UCSD-AML1 (cell line): ENCODE results near the gene ARFGEF3.
"Not testable (repeated sequence)": the region's sequence is repeated elsewhere in the genome, so short reads cannot be mapped to it uniquely, and the experiment has no call there.

ENCODE experiments used
- DNase-seq: peaks from one replicate; lab custom pipeline; 2025; ENCODE audit not compliant: unreplicated experiment; lab: John Stamatoyannopoulos, UW

Gene ARFGEF3

DNA sequence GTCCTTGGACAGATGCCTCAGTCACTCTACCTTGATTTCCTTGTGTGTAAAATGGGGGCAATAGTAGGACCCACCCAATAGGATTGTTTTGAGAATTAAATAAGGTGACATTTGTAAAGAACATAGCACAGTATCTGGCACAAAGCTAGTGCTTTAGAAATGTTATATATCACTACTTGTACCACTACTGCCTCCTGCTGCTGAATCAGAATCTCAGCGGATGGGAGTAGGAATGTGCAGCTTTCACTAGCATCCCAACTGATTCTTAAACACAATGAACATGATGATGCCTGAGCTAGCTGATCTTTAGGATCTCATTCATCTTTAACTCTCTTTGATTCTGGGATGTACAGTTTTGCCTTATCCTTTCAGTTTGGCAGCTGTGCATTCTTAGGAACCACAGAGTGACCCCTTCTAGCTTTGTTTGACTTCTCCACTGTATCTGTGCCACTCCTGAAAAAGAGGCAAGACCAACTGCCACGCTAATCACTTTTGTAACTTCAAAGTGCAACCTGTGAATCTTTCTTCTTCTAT, 49.4 kb downstream of the ARFGEF3 start:
- no peak for DNase-seq

DNA sequence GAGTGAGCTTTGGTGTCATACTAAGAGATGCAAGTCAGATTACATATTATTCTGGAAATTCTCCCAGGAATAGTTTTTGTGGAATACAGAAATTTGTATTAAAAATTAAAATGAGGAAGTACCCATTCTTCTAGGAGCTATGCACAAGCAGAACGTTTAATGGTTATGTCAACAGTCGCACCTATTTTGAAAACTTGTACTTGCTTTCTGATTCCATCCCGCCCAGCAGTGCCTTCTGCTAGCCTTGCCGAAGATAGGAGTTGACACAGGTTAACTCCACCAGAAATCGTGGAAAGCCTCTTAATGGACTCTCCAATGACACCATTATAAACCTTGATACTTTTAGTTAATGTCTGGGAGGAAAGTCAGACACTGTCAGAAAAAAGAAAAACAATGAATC, 49.9 kb downstream of the ARFGEF3 start:
- DNase-seq = no peak

DNA sequence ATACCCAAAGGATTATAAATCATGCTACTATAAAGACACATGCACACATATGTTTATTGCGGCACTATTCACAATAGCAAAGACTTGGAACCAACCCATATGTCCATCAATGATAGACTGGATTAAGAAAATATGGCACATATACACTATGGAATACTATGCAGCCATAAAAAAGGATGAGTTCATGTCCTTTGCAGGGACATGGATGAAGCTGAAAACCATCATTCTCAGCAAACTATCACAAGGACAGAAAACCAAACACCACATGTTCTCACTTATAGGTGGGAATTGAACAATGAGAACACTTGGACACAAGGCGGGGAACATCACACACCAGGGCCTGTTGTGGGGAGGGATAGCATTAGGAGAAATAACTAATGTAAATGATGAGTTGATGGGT, 50.8 kb downstream of the ARFGEF3 start:
- DNase-seq = not testable (repeated sequence)

DNA sequence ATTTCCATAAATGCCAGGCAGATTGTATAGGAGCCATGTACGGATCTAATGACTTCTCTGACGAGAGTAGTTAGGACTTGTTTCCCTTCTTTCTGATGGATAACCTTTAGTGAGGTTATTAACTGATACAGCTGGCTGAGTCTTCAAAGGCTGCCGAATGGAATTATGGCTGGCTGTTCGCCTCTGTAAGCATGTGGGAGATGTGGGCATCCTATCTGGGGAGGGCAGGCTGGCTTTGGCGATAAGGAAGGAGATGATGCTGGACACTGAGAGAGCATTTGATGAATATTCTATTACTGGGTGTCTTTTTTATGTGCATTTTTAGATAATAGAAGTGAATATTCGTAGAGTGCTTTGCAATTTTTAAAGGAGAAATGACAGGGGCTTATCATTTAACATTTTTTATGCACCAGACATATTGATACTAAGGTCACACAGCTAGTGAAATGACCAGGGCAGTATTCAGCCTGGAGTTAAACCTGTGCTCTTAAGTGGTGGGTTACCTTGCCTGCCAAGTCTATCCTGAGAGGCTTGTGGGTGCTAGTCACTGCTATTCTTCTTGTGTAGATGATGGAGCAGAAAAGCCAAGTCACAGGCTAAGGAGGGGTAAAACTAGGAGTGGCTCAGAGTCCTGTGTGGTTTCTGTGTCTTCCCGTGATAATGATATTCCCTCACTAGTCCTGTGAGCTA, 53.5 kb downstream of the ARFGEF3 start:
- DNase-seq = no peak

DNA sequence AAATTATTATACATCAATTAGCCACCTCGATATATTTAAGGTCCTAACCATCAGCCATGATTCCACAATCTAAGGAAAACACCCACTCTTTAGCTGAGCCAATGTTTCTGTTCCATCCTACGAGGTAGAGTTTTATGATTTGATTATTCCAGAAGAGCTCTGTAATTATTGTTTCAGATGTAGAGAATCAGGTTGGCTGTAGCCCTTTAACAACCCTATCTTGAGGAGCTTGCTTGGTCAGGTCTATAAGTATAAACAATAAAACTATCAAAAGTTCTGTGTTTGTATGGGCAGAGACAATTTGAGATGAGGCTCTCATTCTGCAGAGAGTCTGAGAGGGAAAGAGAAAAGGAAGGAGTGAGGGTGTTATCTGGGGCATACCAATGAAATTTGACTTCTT, 56.7 kb downstream of the ARFGEF3 start, which contains the start of gene PBOV1:
Gene PBOV1, minus strand, starts transcription at position 43 of the 400 bp plus-strand sequence. CDS start 96 bp downstream, outside the sequence.
- no peak for DNase-seq

DNA sequence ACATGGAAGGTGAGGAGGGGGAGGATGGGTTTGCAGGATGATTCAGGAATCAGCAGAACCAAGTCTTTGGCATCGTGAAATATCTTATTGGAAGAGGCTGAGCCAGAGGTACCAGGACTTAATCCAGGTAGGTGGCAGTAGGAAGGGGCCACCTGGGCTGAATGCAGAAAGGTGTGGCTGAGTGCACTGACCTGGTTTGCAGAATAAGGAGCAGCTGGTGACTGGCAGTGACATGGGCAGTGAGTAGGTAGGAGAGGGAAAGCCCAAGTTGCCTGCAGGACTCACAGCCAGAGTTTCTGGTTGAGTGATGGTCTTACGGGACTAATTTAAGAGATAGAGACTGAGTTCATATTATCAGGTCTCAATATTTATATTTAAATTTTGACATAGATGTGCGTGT, 57.7 kb downstream of the ARFGEF3 start:
- DNase-seq = no peak

DNA sequence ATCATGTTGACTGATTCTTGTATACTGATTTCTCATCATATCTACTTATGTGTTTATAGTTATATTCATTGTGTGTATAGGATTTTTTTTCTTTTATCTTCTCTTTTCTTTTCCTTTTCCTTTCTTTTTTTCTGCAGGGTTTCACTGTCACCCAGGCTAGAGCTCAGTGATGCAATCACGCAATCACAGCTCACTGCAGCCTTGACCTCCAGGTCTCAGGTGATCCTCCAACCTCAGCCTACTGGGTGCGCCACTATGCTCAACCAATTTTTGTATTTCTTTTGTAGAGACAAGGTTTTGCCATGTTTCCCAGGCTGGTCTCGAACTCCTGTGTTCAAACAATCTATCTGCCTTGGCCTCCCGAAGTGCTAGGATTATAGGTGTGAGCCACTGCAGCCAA, 58.2 kb downstream of the ARFGEF3 start:
- DNase-seq = no peak

DNA sequence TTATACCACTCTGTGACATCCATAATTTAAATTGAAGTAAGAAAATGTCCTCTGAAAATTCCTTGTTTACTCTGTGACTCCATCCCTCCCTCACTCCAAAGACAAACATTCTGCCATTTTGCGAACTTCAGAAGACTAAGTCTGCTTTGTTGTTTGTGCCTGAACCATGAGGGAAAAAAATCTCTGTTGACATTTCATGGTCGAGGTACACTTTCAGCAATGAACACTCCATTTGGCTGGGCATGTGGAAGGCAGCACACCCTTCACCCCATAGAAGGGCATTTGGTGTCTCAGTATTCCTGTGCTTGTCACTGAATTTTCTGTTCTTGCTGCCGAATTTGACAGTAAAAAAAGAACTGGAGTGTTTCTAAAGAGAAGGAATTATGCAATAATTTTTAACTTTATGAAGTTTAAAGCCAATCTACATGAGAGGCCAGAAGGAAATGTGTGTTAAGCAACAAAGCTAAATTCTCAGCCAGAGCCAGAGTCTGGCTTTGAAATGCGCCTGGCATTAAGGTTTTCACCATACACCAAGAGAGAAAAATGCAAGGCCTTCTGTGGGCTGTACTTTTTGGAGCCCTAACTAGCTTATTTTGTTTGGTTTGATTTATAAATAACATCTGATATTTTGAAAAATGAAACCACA, 61.3 kb downstream of the ARFGEF3 start:
- no peak for DNase-seq

DNA sequence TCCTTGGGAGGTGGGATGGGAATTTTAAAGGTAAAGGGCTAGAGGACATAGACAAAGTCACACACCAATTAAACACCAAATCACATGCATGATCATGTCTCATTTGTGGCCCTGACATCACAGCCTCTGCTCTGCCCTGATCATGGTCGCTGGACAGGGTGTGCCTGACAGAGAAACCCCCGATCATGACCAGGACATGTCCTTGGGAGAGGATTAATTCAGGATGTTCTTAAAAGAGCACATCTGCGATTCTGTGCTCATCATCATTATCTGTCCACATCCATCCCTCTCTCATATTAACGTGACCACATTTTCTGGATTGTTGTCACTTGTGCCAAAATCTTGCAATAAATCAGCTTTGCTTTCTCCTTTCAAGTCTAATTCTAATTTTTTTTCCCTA, 64.2 kb downstream of the ARFGEF3 start:
- DNase-seq = no peak

DNA sequence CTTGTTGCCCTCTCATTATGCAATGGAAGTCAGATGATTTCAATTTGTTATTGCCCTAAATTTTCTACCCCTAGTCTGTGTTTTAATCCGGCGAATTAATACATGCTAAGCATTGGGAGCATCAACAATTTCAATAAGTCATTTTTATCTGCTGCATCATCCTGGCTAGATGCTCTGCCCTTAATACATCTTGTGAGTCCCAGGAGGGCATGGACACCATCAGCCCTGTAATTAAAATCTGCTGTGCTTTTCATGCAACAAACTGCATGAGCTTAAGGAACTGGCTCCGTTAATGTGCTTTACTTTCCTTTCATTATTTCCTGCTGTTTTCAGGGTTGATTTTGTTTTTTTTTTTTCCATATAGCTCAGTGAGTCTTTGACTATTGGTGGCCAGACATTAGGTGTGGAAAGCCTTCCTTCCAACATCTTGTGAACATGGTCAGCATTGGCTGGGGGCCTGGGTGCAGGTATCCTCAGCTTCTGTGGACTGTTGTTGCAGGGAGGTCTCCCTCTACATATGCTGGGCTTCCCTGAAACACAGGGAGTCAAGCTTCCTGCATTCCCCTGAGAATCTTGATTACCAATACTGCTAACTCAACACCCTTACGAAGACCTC, 65.1 kb downstream of the ARFGEF3 start:
- no peak for DNase-seq

DNA sequence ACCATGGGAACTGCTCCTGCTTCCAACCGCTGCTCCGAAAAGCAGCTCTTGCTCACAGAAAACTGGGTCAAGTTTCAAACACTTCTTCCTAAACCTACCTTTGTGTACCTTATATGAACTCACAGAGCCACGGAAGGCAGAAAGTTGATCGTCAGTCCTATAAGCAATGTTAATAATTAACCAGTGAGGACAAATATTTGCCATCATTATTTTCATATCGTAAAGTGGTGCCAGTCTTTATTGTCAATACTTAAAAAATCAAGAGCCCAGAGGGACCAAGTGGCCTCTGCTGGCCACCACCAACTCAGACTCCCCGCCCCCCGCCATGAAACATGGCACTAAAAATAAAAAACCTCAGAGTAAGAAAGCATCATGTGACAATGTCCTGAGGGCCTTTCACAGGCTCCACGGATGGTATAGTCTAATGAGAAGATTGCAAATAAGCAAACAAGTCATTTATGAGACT, 65.6 kb downstream of the ARFGEF3 start:
- DNase-seq = no peak

DNA sequence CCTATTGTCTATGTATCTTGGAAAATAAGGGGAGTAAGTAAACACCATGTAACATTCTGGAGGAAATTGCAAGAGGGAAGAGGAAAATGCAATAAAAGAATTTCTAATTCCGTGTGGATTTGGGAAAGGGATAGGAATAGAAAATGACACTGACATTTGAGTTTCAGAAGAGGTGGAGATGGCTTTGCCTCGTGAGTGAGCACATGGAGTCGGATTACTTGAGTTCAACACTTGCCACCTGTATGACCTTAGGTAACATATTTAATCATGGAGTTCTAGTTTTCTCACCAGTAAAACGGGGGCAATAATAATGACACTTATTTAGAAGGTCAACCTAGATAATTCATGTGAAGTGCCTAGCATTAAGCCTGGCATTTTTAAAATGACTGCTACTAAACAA, 67.3 kb downstream of the ARFGEF3 start:
- DNase-seq = no peak

DNA sequence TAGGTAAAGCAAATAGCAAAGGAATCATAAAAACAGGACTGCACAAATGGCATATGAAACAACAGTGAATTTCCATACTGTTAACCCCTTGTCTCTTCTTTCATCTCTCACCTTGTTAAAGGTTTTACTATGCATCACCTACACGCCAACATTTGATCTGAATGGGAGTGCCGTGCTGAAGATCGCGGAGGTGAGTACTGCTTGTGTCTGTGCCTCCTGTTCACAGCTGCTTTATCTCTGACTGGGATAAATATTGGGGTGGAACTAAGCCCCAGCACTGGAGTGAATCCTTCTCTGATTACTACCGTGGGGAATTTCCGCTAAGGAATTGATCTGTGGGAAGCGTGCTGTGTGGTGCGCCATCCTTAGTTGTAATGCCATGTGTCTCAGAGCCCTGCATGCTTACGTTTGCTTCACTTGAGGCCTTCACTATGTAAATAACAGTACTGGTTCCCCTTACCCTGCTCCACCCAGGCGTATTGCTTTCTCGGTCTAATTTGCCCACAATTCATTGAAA, 68.0 kb downstream of the ARFGEF3 start:
- DNase-seq = no peak

DNA sequence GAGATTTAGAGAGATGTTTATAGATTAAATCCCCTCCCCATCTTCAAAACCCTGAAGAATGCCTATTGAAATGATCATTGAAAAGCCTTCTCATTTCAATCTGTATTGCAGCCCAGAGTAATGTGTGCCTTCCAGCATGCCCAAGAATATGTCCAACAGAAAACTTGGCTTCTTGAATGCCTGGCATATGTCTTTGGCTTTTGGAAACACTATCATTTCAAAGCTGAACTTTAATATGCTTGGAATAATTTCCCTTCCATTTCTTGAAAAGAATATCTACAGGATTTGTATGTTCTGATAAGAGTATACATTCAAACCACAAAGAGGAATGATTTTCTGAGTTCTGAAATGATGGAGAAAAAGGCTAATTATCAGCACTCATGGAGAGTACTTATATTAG, 68.5 kb downstream of the ARFGEF3 start:
- DNase-seq = no peak

DNA sequence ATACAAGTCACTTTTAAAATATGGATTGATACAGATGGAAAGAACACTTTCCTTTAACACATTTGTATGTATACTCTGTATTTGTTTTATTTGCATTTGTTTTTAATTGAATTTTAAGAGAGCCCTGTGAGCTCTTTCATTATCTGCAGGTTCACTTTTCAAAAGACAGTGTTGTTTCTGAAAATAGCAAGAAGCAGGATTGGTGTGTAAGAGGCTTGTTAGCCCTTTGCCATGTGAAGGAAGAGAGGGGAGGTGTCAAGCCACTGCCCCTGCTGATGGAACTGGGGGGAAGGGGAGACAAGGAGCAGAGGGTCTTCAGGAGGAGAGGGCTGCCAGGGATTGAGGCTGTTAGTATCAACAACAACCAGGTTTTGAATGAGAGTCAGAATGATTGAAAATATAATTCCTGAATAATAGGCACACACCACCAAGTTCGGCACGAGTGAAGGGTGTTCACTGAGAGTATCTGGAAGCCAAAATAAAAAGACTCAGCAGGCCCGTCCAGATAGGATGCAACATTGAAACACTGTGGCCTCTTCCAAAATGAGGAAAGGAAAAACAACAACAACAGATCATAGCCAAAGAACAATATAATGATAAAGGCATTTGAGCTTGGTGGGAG, 69.1 kb downstream of the ARFGEF3 start:
- DNase-seq = no peak

DNA sequence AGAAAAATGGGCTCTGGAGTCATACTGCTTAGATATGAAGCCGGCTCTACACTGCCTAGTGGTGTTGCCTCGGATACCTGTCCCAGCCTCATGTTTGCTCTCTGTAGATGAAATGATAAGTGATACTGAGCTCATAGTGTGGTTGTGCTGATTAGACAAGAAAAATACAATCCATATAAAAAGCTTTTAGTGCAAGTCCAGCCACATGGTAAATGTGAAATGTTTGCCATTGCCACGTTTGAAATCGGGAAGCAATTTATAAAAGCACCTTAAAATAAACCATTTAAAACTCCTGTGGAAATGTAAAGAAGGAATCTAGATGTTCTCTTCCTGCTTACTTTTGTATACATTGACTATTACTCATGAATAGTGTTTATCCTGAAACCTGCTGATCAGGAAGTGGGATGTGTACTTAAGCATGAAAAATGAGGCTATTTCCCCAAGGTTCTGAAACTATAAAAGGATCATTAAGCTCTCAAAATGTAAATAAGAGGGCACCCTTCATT, 69.7 kb downstream of the ARFGEF3 start:
- no peak for DNase-seq

DNA sequence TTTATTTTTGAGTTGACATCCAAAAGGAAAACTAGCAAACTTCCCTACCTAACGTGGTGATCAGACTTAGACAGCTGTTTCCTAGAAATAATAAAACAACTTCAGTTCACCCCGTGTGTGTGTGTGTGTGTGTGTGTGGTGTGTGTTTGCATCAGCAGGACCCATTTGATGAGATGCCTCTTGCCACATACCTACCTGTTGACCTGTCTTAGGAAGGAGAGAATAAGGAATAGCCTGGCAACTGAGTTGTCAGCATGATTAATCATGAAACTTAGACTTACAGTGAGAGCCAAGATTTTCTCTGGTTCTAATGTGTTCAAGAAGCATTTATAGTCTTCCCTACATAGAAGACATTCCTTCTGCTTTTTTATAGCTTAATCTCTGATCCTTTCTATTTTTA, 72.6 kb downstream of the ARFGEF3 start:
- DNase-seq = no peak

DNA sequence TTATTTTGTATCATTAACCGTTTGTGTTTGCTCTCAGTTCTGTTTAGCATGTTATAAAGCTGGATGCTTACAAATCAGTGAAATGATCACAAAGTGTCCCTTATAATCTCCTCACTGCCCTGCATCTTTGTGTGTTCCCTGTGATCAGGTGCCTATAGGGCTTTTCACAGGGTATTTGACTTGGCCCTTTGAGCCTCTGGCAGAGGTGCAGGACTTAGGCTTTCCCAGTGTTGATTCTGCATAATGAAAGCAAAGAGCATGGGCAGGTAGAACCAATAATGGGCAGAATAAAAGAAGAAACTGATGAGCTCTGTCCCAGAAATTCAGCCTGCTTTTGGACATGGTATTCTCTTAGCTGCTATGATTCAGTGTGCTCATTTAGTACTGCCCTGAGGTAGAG, 73.5 kb downstream of the ARFGEF3 start:
- no peak for DNase-seq

DNA sequence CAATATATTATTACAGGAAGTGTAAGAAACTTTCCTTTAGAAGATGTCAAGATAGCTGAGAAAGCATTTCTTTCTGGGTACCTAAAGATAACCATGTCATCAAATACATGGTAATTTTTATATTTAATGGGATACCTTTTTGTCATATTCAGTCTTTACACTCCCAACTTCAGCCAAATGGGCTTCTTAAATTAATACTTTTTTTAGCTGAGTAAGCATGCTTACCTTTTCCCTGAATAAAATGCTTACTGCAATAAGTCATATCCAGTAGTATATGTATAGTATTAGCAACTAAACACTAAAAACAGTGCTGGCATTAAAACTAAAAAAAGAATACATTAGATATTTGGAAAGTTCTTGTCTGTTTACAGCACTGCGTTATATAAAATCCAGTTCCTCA, 74.0 kb downstream of the ARFGEF3 start:
- DNase-seq = no peak

DNA sequence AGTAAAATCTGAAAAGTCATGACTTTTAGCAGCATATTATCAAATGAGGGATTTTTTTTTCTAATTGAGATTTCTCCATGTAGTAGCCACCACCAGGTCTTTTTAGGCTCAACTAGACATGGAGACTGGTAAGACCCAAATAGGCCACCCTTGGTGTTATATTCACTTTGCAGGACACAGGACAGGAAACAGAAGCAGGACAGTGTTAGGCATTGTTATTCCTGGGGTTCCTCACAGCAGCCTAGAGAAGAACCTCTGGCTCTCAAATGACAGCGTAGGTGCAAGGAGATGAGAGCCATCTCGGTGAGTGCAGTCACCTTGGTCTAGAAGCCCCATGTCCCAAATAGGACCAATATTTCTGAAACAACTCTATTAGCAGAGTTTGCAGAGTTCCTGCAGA, 75.7 kb downstream of the ARFGEF3 start:
- DNase-seq = no peak

DNA sequence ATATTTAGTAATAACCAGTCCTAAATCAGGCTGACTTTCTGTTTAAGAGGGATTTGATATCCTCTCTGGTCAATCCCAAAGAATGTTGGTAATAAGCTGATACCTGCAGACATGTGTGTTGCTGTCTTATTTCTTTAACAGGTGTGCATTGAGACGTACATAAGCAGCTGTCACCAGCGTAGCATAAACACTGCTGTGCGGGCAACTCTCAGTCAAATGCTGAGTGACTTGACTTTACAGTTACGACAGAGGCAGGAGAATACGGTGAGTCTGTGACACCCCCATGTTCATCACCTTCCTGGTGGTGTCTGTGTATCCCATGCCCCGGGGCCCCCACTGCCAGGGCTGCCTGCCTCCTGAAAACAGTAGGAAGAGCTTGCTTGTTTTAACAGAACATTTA, 76.6 kb downstream of the ARFGEF3 start:
- no peak for DNase-seq
